Peyer's patch (tissue), 4 donors: ENCODE data around the gene FBXO40. TPM values are rescaled to one million over a fixed set of nuclear protein-coding genes. Genes with fewer than 3 reads are reported as not detected.

Source experiments
- DNase-seq, 3 donors: peaks; one replicate each; pipeline ENCODE4 v3.0.0-alpha.2; 2017 to 2019
- H3K27ac ChIP-seq, 4 donors: fragments of 200-600 bp; sonication (generic); one replicate each; pipeline ENCODE4 v1.5.1; 2016 to 2019
- H3K27me3 ChIP-seq, 2 donors: fragments of 200-600 bp; sonication (generic); one replicate each; pipeline ENCODE4 v1.5.1; 2019
- H3K36me3 ChIP-seq, 3 donors: fragments of 200-600 bp; sonication (generic); one replicate each; pipeline ENCODE4 v1.5.1; 2016 to 2019
- H3K4me1 ChIP-seq, 4 donors: fragments of 200-600 bp; sonication (generic); one replicate each; pipeline ENCODE4 v1.5.1; 2016 to 2019
- H3K4me3 ChIP-seq, 4 donors: fragments of 200-600 bp; sonication (generic); 1 replicate in 3 of 4; 2 replicates in 1 of 4; pipeline ENCODE4 v1.5.1; 2016 to 2019; ENCODE audit warnings: mild to moderate bottlenecking in 1 of 4
- H3K9me3 ChIP-seq, 4 donors: fragments of 200-600 bp; sonication (generic); one replicate each; pipeline ENCODE4 v1.5.1; 2016 to 2019; ENCODE audit warnings: mild to moderate bottlenecking in 1 of 4
- CTCF ChIP-seq, 6 experiments: fragments of 450-650 bp in 4 of 6; fragments of 200-600 bp in 2 of 6; sonication (generic) in 1 of 6; IDR thresholded peaks; one replicate each; pipeline ENCODE4 v1.5.1; 2017 to 2019; ENCODE audit warnings: antibody characterized with exemption in 6 of 6, mild to moderate bottlenecking in 3 of 6, moderate library complexity in 1 of 6
- POLR2A ChIP-seq, 2 donors: fragments of 450-650 bp; IDR thresholded peaks; one replicate each; pipeline ENCODE4 v1.5.1; 2017; ENCODE audit warnings: antibody characterized with exemption in 2 of 2, mild to moderate bottlenecking in 2 of 2, moderate library complexity in 2 of 2
- total RNA-seq, 4 donors: library from RNA; depleted of rRNA; stranded (reverse); fragments of >200 nt; gene quantifications; one replicate each; pipeline ENCODE4 v1.1.0, GENCODE V29; 2016

The FBXO40 gene
- total RNA-seq, 4 donors from 2014 or later: not detected

DNA sequence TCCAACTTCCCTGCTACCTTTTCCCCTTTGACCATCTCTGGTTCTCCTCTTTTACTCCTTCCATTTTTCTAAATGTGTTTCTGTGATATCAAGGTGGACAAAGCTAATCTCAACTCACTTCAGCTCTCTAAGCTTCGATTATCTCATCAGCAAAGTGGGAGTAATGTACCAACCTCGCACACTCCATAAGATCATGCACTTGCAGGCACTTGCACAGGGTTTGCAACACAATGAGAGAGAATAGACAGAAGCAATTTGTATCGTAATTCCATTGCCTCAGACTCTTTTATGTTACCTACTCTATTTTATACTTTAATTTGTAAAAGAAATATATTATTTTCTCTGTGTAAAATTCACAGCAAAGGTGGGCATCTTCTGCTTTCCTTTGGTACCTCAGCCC lies 40.4 kb upstream of the FBXO40 start:
- Histone ChIP-seq H3K36me3 (no peaks in the 10 kb centered on the region), H3K4me3 (no peak overlapping the region), H3K27me3 (no peaks in the 10 kb centered on the region), H3K4me1 (no peaks in the 10 kb centered on the region), H3K9me3 (no peaks in the 10 kb centered on the region), H3K27ac (no peak overlapping the region)
- no peak for TF ChIP-seq CTCF (IDR thresholded peaks at IDR 0.05)
- no peak for TF ChIP-seq POLR2A (IDR thresholded peaks at IDR 0.05)
- no peak for DNase-seq

DNA sequence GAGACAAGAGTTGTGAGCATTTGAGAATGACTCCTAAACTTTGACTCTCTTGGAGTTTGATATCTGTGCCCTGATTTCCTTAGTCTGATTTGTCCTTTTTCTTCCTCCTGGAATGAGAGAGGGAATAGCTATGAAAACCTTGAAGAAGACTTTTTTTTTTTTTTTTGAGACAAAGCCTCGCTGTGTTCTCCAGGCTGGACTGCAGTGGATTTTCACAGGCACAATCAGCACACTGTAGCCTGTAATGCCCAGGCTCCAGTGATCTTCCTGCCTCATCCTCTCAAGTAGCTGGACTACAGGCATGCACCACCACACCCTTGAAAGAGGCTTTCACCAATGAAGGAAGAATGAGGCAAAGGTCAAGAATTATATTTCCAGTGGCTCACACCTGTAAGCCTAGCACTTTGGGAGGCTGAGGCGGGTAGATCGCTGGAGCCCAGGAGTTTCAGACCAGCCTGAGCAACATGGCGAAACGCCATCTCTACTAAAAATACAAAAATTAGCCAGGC lies 35.7 kb upstream of the FBXO40 start:
- no peak for TF ChIP-seq CTCF (IDR thresholded peaks at IDR 0.05)
- TF ChIP-seq POLR2A (IDR thresholded peaks at IDR 0.05): no peak

GRCh38 chr3:121562148-121562547 lies 31.0 kb upstream of the FBXO40 start:
- H3K27ac ChIP-seq: no peak overlapping the region

More for the DNA sequence above, 35.7 kb upstream of the FBXO40 start:
- Histone ChIP-seq H3K27ac (no peak overlapping the region), H3K4me3 (no peak overlapping the region), H3K9me3 (no peaks in the 10 kb centered on the region), H3K4me1 (no peaks in the 10 kb centered on the region), H3K36me3 (no peaks in the 10 kb centered on the region), H3K27me3 (no peaks in the 10 kb centered on the region)
- DNase-seq: no peak

GRCh38 chr3:121566773-121567172 lies 26.4 kb upstream of the FBXO40 start:
- no peaks in the 10 kb centered on the region for H3K4me1 ChIP-seq
- no peak for DNase-seq
- no peak for TF ChIP-seq POLR2A (IDR thresholded peaks at IDR 0.05)
- TF ChIP-seq CTCF (IDR thresholded peaks at IDR 0.05): no peak
- no peak overlapping the region for H3K27ac ChIP-seq
- no peaks in the 10 kb centered on the region for H3K27me3 ChIP-seq
- no peaks in the 10 kb centered on the region for H3K36me3 ChIP-seq
- H3K9me3 ChIP-seq: no peaks in the 10 kb centered on the region
- H3K4me3 ChIP-seq: no peak overlapping the region

More at GRCh38 chr3:121562148-121562547, 31.0 kb upstream of the FBXO40 start:
- Histone ChIP-seq H3K9me3 (no peaks in the 10 kb centered on the region), H3K4me1 (no peaks in the 10 kb centered on the region), H3K36me3 (no peaks in the 10 kb centered on the region), H3K4me3 (no peak overlapping the region), H3K27me3 (no peaks in the 10 kb centered on the region)
- DNase-seq: no peak
- TF ChIP-seq CTCF (IDR thresholded peaks at IDR 0.05) (no peak), POLR2A (IDR thresholded peaks at IDR 0.05) (no peak)

DNA sequence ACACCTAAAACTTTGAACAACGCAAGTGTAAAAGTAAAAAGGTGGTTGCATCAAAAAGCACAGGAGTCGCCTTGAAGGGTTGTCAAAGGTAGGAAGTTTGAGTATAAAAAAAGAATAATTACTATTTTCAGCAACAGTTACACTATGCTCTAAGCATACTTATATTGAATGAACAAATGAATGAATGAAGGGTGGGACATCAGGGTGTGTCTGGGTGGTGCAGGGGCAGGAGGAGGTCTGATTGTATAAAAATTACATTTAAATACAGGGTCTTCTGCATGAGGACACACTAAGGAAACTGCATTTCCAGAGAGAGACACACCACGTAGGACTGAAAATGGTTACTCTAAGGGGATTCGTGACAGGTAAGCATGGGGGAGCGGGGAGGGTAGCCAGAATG lies 25.5 kb upstream of the FBXO40 start, which contains the start of gene ARGFX:
Gene ARGFX (plus strand): TSS at position 301 of the 400 bp plus-strand sequence. CDS start 2,765 bp downstream, outside the sequence.
- H3K27ac ChIP-seq: no peak within 1 kb of the TSS
- no peaks in the 10 kb centered on the region for H3K36me3 ChIP-seq
- H3K27me3 ChIP-seq: no peaks in the 10 kb centered on the region
- H3K4me3 ChIP-seq: no peak within 1 kb of the TSS
- TF ChIP-seq POLR2A (IDR thresholded peaks at IDR 0.05) (no peak), CTCF (IDR thresholded peaks at IDR 0.05) (no peak)
- no peak for DNase-seq
- no peaks in the 10 kb centered on the region for H3K9me3 ChIP-seq
- no peaks in the 10 kb centered on the region for H3K4me1 ChIP-seq

DNA sequence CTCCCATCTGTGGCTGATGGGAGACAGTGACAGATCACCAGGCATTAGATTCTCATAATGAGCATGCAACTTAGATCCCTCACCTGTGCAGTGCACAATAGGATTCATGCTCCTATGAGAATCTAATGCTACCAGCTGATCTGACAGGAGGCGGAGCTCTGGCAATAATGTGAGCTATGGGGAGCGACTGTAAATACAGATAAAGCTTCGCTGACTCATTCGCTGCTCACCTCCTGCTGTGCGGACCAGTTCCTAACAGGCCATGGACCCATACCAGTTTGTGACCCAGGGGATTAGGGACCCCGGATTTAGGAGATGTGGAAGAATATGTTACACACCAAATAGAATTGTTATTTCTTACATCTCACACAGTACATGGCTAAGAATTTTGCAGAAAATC lies 18.7 kb upstream of the FBXO40 start:
- Histone ChIP-seq H3K4me1 (no peaks in the 10 kb centered on the region), H3K9me3 (no peaks in the 10 kb centered on the region), H3K27me3 (no peaks in the 10 kb centered on the region), H3K27ac (no peak overlapping the region), H3K36me3 (no peaks in the 10 kb centered on the region), H3K4me3 (no peak overlapping the region)
- DNase-seq: peak in 1 of 3 donors; percentile 68
- no peak for TF ChIP-seq POLR2A (IDR thresholded peaks at IDR 0.05)
- peak in 1 of 6 experiments; percentile 11 for TF ChIP-seq CTCF (IDR thresholded peaks at IDR 0.05)
